ENCODE measurements around the gene EPC2.

DNA sequence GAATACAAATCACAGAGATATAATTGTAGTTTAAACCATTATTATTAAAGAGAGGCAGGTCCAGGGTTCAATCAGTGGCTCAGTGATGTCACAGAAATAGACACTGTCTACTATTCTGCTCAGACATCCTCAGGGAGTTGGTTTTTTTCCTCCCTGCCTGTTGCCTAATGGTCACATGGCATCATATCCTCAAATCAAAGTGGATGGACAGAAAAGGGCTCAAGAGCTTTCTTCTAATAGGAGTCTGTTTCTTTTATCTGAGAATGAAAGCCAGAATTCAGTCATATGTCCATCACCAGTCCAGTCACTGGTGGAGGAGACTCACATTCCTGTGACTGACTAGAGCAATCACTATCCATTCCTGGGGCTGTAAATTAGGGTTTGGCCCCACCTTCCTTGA lies 27.9 kb upstream of the EPC2 start:
- TF ChIP-seq, protein P1, sequence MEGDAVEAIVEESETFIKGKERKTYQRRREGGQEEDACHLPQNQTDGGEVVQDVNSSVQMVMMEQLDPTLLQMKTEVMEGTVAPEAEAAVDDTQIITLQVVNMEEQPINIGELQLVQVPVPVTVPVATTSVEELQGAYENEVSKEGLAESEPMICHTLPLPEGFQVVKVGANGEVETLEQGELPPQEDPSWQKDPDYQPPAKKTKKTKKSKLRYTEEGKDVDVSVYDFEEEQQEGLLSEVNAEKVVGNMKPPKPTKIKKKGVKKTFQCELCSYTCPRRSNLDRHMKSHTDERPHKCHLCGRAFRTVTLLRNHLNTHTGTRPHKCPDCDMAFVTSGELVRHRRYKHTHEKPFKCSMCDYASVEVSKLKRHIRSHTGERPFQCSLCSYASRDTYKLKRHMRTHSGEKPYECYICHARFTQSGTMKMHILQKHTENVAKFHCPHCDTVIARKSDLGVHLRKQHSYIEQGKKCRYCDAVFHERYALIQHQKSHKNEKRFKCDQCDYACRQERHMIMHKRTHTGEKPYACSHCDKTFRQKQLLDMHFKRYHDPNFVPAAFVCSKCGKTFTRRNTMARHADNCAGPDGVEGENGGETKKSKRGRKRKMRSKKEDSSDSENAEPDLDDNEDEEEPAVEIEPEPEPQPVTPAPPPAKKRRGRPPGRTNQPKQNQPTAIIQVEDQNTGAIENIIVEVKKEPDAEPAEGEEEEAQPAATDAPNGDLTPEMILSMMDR (IDR thresholded peaks at IDR 0.05 in 4 of 5, conservative IDR thresholded peaks at IDR 0.05 in 1 of 5), result no peak
- no peak for TF ChIP-seq POLR2A (IDR thresholded peaks at IDR 0.05)
